Osteoblast (primary cell): ENCODE results near the gene ESF1. TPM values are rescaled to one million over a fixed set of nuclear protein-coding genes. Genes with fewer than 3 reads are reported as not detected.

Source experiments
- DNase-seq: peaks from one replicate; pipeline ENCODE4 v3.0.0; 2011; ENCODE audit warnings: low spot score, mixed read lengths; ENCODE audit not compliant: insufficient read length; ENCODE audit errors: missing footprints
- H2AFZ ChIP-seq: 2 replicates; pipeline ENCODE4 v1.6.0; 2011; ENCODE audit warnings: mild to moderate bottlenecking, low read length
- H3K27ac ChIP-seq: 2 replicates; pipeline ENCODE4 v1.5.1; 2011; ENCODE audit warnings: mild to moderate bottlenecking, low read depth, low read length, moderate library complexity
- H3K27me3 ChIP-seq: 2 replicates; pipeline ENCODE4 v1.6.0; 2012; ENCODE audit warnings: mild to moderate bottlenecking, control low read depth, inconsistent platforms, low read length, moderate library complexity; ENCODE audit not compliant: insufficient read depth
- H3K36me3 ChIP-seq: 2 replicates; pipeline ENCODE4 v1.5.1; 2011; ENCODE audit warnings: mild to moderate bottlenecking, low read length, control low read depth, moderate library complexity; ENCODE audit not compliant: insufficient read depth
- H3K4me1 ChIP-seq: 2 replicates; pipeline ENCODE4 v1.5.1; 2011; ENCODE audit warnings: mild to moderate bottlenecking, low read length, control low read depth, moderate library complexity; ENCODE audit not compliant: insufficient read depth
- H3K4me2 ChIP-seq: 2 replicates; pipeline ENCODE4 v1.6.0; 2011; ENCODE audit warnings: mild to moderate bottlenecking, low read length; ENCODE audit not compliant: insufficient read depth
- H3K4me3 ChIP-seq: fragments of 200-600 bp; sonication (generic); 3 replicates; pipeline ENCODE4 v1.5.1; 2012; ENCODE audit warnings: mild to moderate bottlenecking, low read length, inconsistent platforms; ENCODE audit not compliant: insufficient read depth
- H3K79me2 ChIP-seq: 2 replicates; pipeline ENCODE4 v1.6.0; 2012; ENCODE audit warnings: mild to moderate bottlenecking, low read length, control low read depth, inconsistent platforms; ENCODE audit not compliant: insufficient read depth
- H3K9me3 ChIP-seq: 2 replicates; pipeline ENCODE4 v1.5.1; 2011; ENCODE audit warnings: low read depth, low read length, control low read depth
- H4K20me1 ChIP-seq: 2 replicates; pipeline ENCODE4 v1.6.0; 2012; ENCODE audit warnings: mild to moderate bottlenecking, low read length, control low read depth; ENCODE audit not compliant: insufficient read depth
- total RNA-seq: library from RNA; depleted of rRNA; stranded (reverse); fragments of >200 nt; gene quantifications from 2 replicates; pipeline ENCODE4 v1.2.3, GENCODE V29; 2012
- TF ChIP-seq, protein P1 (sequence below): IDR thresholded peaks from 2 replicates; pipeline ENCODE4 v1.5.1; 2011; ENCODE audit warnings: mild to moderate bottlenecking, low read depth, low read length, moderate library complexity; ENCODE audit errors: extremely low read depth

Gene ESF1
- total RNA-seq, 1 donor: 9.0 TPM

GRCh38 chr20:13816757-13817156 is 32.0 kb upstream of the ESF1 start:
- Histone ChIP-seq H3K36me3 (peaks cover 61% of the 10 kb centered on the region), H3K79me2 (no peaks in the 10 kb centered on the region), H3K27me3 (no peaks in the 10 kb centered on the region), H3K4me2 (no peak overlapping the region), H4K20me1 (no peaks in the 10 kb centered on the region), H3K9me3 (no peaks in the 10 kb centered on the region), H2AFZ (no peak overlapping the region), H3K27ac (no peak overlapping the region), H3K4me3 (no peak overlapping the region), H3K4me1 (no peaks in the 10 kb centered on the region)
- TF ChIP-seq, protein P1, sequence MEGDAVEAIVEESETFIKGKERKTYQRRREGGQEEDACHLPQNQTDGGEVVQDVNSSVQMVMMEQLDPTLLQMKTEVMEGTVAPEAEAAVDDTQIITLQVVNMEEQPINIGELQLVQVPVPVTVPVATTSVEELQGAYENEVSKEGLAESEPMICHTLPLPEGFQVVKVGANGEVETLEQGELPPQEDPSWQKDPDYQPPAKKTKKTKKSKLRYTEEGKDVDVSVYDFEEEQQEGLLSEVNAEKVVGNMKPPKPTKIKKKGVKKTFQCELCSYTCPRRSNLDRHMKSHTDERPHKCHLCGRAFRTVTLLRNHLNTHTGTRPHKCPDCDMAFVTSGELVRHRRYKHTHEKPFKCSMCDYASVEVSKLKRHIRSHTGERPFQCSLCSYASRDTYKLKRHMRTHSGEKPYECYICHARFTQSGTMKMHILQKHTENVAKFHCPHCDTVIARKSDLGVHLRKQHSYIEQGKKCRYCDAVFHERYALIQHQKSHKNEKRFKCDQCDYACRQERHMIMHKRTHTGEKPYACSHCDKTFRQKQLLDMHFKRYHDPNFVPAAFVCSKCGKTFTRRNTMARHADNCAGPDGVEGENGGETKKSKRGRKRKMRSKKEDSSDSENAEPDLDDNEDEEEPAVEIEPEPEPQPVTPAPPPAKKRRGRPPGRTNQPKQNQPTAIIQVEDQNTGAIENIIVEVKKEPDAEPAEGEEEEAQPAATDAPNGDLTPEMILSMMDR: no peak
- DNase-seq: no peak

DNA sequence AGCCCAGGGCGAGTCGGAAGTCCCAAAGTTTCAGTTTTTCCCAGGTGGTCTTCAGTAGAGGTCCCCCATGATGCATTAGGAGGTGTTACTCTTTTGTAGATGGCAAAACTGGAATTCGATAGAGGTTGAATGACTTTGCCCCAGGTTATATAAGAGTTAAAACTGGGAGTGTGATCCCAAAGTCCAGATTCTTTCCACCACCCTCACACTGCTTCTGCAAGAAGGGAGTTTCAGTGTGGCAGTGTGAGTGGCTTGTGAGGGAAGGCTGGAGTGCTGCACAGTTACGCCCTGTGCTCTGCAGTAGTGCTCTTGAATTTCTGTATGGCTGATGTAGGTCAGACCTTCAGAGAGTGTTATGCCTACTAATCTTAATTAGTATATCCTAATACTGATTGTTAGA is 30.0 kb upstream of the ESF1 start:
- TF ChIP-seq, protein P1: no peak

GRCh38 chr20:13813910-13814309 is 29.2 kb upstream of the ESF1 start:
- no peak overlapping the region for H2AFZ ChIP-seq
- H4K20me1 ChIP-seq: no peaks in the 10 kb centered on the region
- H3K79me2 ChIP-seq: no peaks in the 10 kb centered on the region
- H3K36me3 ChIP-seq: peaks cover 89% of the 10 kb centered on the region
- TF ChIP-seq, protein P1: no peak
- no peak overlapping the region for H3K4me3 ChIP-seq
- DNase-seq: no peak
- no peaks in the 10 kb centered on the region for H3K9me3 ChIP-seq
- no peaks in the 10 kb centered on the region for H3K4me1 ChIP-seq
- H3K27me3 ChIP-seq: no peaks in the 10 kb centered on the region
- H3K4me2 ChIP-seq: no peak overlapping the region
- H3K27ac ChIP-seq: no peak overlapping the region

More for the DNA sequence above, 30.0 kb upstream of the ESF1 start:
- no peak overlapping the region for H2AFZ ChIP-seq
- H3K36me3 ChIP-seq: peaks cover 82% of the 10 kb centered on the region
- no peak for DNase-seq
- no peak overlapping the region for H3K4me2 ChIP-seq
- no peak overlapping the region for H3K4me3 ChIP-seq
- no peaks in the 10 kb centered on the region for H3K27me3 ChIP-seq
- H3K9me3 ChIP-seq: no peaks in the 10 kb centered on the region
- H4K20me1 ChIP-seq: no peaks in the 10 kb centered on the region
- no peak overlapping the region for H3K27ac ChIP-seq
- no peaks in the 10 kb centered on the region for H3K4me1 ChIP-seq
- no peaks in the 10 kb centered on the region for H3K79me2 ChIP-seq

GRCh38 chr20:13810446-13810845 is 25.7 kb upstream of the ESF1 start:
- H3K9me3 ChIP-seq: no peaks in the 10 kb centered on the region
- H4K20me1 ChIP-seq: no peaks in the 10 kb centered on the region
- TF ChIP-seq, protein P1: no peak
- H3K27ac ChIP-seq: no peak overlapping the region
- no peak overlapping the region for H2AFZ ChIP-seq
- H3K36me3 ChIP-seq: peaks cover 73% of the 10 kb centered on the region
- no peak for DNase-seq
- no peaks in the 10 kb centered on the region for H3K27me3 ChIP-seq
- H3K4me3 ChIP-seq: no peak overlapping the region
- H3K4me2 ChIP-seq: no peak overlapping the region
- H3K79me2 ChIP-seq: no peaks in the 10 kb centered on the region
- H3K4me1 ChIP-seq: no peaks in the 10 kb centered on the region
